Measurements from ENCODE around the gene SH3BP2.

The SH3BP2 gene

DNA sequence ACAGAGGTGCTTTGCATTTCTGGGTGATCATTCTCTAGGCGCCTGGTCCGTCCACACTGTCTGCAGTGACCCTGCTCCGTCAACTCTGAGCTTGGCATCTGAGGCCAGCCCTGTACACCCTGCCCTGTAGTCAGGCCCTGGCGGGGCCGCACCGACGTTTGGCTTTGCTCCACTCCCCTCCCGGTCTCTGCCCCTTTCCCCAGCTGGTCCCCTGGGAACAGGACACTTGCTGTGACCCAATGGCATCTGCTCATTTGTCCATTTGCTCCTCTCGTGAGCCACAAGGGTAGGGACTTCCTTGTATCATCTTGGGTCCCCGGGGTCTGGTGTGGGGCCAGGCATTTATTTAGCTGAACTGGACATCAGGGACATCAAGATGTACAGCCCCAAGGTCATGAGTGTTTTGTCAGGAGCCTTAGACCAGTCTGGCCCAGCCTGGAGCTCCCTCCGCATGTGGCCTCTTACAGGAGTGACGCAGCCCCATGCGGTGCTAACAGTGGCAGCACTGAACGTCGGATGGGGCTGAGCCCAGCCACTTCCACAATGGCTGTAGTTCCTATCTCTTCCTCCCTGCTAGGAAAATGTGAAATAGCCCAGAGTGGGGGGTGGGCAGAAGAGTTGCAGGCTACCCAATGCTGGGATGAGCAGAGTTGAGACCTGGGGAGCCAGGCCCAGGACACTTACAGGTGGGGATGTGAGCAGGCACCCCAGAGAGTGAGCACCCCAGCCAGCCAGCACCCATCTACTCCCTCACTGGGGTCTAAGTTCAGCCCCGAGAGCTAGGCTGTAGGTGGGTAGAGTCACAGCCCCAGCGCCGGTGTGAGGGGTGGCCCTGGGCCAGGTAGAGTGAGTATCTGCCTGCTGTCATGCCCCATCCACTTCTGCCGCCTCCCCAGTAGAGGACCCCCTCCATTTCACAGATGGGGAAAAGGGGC lies 2.0 kb upstream of the SH3BP2 start:
- DNase-seq: no peak

- no peak for DNase-seq
These were observed 1.1 kb upstream of the SH3BP2 start for GRCh38 chr4:2791518-2792395.

DNA sequence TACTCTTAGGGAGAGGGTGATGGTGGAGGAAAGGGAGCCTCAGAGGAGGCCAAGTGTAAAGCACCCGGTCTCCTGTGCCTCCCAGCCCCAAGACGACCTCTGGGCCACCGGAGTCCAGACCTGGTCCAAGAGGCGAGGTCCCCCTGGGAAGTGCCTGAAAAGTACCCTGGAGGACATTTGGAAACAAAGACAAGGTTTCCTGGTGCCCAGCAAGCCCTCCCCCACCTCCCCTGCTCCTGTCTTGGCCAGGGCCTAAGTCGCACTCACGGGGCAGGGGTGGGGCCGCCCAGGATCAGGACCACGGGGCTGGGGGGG lies 532 bp upstream of the SH3BP2 start:
- no peak for DNase-seq

DNA sequence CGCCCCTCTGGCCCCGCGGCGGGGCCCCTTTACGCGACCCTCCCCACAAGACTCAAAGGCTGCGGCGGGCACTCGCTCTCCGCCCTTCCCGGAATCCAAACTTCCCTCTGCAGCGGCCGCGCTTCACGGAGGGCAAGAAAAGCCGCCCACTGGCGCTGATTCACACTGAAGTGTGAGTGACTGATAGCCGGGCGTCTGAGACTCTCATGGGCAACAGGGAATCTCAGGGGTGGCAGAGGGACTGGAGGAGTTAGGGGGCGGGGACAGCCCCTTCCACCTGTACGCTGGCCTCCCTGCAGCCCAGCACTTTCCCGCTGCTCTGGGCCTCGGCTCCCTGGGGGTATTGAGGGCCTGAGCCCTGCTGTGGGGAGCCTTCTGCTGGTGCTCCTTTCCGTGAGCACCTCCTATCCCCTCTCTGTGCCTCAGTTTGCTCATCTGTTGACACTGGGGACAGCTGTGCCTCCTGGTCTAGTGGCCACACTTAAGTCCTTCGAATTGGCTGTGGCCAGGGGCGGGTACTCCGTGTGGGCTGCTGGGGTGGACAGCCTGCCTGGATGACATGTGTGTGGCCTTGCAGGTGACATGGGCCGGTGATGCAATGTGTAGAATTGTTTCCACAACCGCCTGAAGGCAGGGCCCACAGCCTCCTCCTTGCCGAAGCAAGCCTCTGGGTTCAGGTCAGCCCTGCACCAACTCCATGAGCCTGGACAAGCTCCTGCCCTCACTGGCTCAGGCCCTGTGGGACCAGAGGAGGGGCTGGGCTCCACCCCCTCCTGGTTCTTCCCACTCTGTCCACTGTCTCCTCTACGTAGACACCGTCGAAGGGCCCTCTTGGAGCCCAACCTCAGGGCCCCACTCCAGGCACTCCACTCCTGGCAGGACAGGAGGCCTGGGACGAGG lies 951 bp downstream of the SH3BP2 start:
- no peak for DNase-seq

DNA sequence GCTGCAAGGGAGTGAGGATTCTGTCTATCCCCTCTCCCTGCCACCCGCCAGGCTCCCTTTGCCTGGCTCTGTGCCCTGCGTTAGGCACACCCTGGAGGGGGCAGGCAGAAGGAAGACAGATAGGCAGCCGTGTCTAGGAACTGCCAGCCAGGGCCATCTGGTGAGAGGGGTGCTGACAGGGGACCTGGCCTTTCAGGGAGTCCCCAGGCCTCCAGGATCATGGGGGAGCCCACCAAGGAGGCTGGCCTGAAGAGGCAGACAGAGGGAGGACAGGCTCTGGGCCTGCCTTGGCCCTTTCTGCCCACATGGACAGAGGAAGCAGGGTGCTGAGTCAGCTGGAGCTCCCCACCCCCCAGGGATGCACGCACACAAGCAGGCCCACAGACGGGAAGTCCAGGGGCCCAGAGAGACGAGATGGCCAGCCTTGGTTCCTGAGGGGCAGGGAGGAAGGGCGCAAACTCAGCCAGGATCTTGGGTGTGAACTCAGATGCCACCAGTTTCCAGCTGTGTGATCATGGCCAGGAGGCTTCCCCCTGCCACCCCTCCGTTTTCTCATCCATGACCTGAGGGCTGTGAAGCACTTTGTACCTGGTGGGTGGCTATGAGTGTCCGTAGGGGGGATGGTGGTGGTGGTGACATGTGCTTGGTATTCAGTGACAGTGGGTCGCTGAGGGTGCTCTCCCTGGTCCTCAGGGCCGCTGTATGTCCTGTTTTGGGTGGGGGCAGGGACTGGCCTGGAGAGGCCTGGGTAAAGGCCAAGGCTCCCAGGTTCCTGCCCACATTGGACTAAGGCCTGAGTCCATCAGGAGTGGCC lies 1.8 kb downstream of the SH3BP2 start:
- DNase-seq: peak in 10 of 14 donors; percentile 28 to 79 (median 56)

- no peak for DNase-seq
These were observed 2.5 kb downstream of the SH3BP2 start for GRCh38 chr4:2795300-2795892.

- DNase-seq: peak in 2 of 14 donors; percentile 35 to 73
These were observed 3.3 kb downstream of the SH3BP2 start for GRCh38 chr4:2795893-2796848.

- DNase-seq: no peak
These were observed 4.1 kb downstream of the SH3BP2 start for GRCh38 chr4:2796849-2797544.

DNA sequence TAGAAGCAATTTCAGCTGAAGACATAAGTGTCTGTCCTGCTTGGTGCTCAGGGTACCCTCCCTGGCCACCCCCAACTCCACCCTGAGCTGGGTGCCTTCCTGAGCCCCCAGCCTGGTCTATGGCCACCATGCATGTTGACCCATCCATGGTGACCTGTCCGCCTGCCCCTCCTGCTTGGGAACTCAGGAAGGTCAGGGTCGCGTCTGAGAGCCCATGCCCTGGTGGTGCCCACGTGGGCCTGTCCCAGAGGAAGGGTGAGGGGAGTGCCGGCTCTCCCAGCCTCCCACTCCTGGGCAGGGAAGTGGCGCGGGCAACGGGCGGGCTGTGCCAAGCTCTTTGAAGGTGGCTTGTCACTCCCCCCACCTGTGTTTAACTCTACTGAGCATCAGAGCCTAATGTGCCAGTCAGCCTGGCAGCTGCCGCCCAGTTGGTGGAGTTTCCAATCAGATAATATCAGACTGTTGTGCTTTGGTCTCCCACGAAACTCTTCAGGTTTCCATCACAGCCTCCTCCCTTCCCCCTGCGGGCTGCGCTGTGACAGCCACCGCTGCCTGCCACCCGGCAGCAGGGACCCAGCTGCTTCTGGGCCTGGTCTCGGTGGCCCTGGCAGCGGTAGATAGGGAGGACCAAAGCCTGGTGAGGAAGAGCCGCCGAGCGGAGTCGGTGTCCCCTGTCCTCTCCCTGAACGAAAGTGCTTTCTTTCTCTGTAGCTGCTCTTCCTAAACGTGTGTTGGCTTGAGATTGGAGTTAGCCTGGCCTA lies 4.8 kb downstream of the SH3BP2 start:
- no peak for DNase-seq

- peak in 6 of 14 donors; percentile 26 to 69 (median 58) for DNase-seq
These were observed 5.7 kb downstream of the SH3BP2 start for GRCh38 chr4:2798399-2799223.

GRCh38 chr4:2799224-2799911 lies 6.5 kb downstream of the SH3BP2 start:
- no peak for DNase-seq

DNA sequence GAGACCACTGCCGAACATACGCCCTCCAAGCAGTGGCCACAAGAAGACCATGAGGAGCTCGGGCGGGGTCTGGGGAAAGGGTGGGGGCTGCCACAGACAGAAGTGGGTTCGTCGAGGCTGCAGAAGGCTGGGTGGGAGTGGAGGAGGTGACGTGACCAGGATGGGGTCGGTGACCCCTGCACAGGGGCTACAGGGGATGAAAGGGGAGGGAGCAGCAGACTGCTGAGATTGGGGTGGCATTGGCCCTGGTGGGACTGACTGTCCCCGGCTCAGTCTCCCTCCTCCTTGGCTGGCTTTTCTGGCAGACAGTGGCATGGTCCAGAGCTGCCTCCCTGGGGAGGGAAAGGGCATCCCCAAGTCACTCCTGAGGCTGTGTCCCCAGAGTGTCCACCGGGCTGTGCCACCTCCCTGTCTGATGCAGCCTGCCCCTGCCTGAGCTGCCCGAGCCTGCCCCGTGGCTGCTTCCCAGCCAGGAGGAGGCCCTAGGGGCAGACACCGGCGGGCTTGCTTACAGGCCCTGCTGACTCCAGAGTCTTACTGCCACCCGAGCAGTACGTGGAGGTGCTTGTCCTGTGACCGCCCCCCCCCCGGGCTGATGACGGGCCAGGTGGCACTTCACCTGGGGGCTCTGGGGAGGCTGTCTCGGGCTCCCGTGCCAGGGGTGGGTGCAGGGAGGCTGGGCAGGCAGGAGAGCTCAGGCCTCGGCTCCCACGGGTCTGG lies 7.2 kb downstream of the SH3BP2 start:
- peak in 5 of 14 donors; percentile 13 to 77 (median 53) for DNase-seq

DNA sequence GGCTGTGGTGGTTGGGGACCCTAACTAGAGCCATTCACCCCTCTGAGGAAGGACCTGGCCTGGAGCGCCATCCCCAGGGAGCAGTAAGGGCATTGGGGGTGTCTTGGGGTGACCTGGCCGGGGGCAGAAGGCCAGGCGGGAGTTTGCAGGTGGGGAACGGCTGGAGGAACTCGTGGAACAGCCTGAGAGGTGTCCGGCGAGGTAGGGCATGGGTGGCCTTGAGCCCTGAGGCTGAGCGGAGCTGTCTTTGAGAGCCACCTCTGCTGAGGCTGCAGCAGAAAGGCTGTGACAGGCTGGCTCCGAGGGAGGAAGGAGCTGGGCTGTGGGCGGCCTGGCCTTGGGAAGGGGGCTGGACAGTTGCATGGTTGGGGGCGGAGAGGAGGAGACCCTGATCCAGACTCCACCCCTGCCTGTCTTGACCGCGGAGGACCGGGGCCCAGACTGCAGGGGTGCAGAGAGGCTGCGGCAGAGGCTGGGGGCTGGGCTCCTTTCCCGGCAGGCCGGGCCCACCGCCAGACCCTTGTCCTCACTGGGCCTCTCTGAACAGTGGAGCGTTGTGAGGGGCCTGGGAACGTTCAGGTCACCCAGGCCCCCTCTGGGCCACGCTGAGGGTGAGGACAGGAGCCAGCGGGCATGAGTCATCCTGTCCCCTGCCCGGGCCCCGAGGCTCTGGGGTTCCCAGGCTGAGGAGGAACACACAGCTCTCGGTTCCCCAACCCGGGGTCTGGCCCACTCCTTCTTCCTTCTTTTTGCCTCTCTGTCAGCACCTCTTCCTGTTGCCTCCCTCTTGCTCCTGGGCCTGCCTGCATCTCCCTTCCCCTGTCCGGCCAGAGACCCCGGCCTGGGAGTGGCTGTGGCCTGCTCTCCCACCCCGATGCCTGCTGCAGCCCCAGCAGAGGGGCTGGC lies 8.1 kb downstream of the SH3BP2 start:
- DNase-seq: peak in 13 of 14 donors; percentile 37 to 97 (median 72)

DNA sequence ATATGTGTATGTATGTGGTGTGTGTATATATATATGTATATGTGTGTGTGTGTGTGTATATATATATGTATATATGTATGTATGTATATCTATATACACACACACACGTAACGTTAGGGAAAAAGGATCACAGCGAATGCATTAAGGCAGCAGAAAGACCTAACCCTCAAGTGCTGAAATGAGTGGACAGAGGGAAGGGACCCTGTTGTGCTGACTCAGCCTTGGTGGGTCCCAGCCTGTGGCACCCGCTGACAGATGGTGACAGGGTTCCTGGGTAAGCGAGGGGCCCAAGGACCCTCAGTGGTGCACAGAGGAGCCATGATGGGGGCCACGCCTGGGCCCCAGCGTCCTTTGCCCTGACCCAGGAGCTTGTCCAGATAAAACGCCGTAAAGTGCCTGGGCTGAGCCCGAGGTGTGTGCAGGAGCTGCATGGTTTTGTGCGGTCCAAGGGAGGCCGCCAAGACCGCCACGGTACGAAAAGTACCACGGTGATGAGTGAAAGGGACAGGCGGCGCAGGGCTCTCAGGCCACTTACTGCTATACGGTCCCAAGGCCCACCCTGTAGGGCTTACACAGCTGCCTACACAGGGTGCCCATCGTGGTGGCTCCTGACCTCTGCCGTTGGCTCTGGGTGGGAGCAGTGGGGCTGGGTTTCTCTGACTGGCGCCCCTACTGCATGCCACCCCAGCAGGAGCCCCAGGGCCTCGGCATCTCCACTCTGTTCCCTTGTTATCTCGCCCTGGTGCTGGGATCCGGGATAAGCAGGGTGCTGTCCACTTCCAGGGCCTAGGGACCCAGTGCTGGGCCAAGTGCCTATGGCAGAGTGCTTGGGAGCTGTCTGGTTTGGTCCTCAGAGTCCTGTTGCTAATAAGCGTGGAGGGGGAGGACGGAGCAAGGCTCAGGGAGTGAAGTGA lies 10.0 kb downstream of the SH3BP2 start:
- DNase-seq: no peak

All from C1 segment of cervical spinal cord (tissue), 14 donors.